Stimulated activated CD8-positive, alpha-beta memory T cell treated with anti-CD3 and anti-CD28 coated beads, Interleukin-7, amount 100 ng/mL, for 1 hour (primary cell): ENCODE measurements around the gene KCTD21.
"Not testable (repeated sequence)": the region's sequence is repeated elsewhere in the genome, so short reads cannot be mapped to it uniquely, and the experiment has no call there.

Experiments
- DNase-seq, 2 donors: peaks; one replicate each; pipeline ENCODE4 v3.0.0-alpha.2; 2020; ENCODE audit warnings: low read depth in 2 of 2

KCTD21 gene

GRCh38 chr11:78175862-78176261 is 12.6 kb downstream of the KCTD21 start:
- DNase-seq: not testable (repeated sequence)

GRCh38 chr11:78171951-78172350 is 16.5 kb downstream of the KCTD21 start:
- no peak for DNase-seq

GRCh38 chr11:78170874-78171549 is 17.4 kb downstream of the KCTD21 start:
- DNase-seq: no peak

GRCh38 chr11:78170413-78170812 is 18.0 kb downstream of the KCTD21 start:
- no peak for DNase-seq

GRCh38 chr11:78168539-78169477 is 19.6 kb downstream of the KCTD21 start:
- no peak for DNase-seq

- DNase-seq: no peak
Measured at GRCh38 chr11:78166855-78167469, 21.5 kb downstream of the KCTD21 start.

GRCh38 chr11:78164471-78164870 is 24.0 kb downstream of the KCTD21 start:
- DNase-seq: no peak

GRCh38 chr11:78163828-78164227 is 24.6 kb downstream of the KCTD21 start:
- no peak for DNase-seq

- no peak for DNase-seq
Measured at GRCh38 chr11:78161962-78162371, 26.5 kb downstream of the KCTD21 start.

- DNase-seq: no peak
Measured at GRCh38 chr11:78161346-78161745, 27.1 kb downstream of the KCTD21 start.

GRCh38 chr11:78160557-78160956 is 27.9 kb downstream of the KCTD21 start:
- DNase-seq: no peak

GRCh38 chr11:78158987-78159652 is 29.3 kb downstream of the KCTD21 start:
- DNase-seq: no peak

- no peak for DNase-seq
Measured at GRCh38 chr11:78156127-78156844, 32.1 kb downstream of the KCTD21 start.

GRCh38 chr11:78151804-78152203 is 36.6 kb downstream of the KCTD21 start:
- DNase-seq: no peak

GRCh38 chr11:78150754-78151153 is 37.7 kb downstream of the KCTD21 start:
- no peak for DNase-seq

GRCh38 chr11:78150346-78150745 is 38.1 kb downstream of the KCTD21 start:
- DNase-seq: no peak

GRCh38 chr11:78149646-78150045 is 38.8 kb downstream of the KCTD21 start:
- DNase-seq: no peak

GRCh38 chr11:78147807-78148206 is 40.6 kb downstream of the KCTD21 start:
- no peak for DNase-seq

GRCh38 chr11:78145511-78146025 is 42.9 kb downstream of the KCTD21 start:
- DNase-seq: no peak

GRCh38 chr11:78140392-78141077 is 47.9 kb downstream of the KCTD21 start:
- DNase-seq: no peak
